RKO (cell line): ENCODE data around the gene MEX3B.
A peak's percentile ranks its signal among the peaks of the same experiment; 100 is the strongest.
"Not testable (repeated sequence)": the region's sequence is repeated elsewhere in the genome, so short reads cannot be mapped to it uniquely, and the experiment has no call there.

Experiments
- DNase-seq: peaks from one replicate; pipeline ENCODE4 v3.0.0-alpha.2; 2016; ENCODE audit warnings: low spot score

MEX3B gene

DNA sequence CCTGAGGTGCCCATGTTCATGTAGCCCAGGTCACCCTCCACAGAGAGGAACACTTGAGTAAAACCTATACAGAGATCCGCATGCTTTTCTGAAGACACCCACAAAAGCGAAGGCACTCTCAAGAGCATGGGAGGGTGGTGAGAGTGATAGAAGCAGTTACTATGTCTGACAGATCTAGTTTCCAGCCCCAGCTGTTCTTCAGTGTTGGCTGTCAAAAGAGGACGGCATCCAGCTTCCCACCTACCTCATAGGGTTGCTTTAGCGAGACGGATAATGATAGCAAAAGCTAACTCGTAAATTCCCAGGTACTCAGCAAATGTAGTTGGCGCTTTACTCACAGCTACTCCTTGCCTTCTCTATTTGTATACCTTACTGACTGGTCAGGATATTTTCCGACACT lies 3.0 kb upstream of the MEX3B start:
- no peak for DNase-seq

DNA sequence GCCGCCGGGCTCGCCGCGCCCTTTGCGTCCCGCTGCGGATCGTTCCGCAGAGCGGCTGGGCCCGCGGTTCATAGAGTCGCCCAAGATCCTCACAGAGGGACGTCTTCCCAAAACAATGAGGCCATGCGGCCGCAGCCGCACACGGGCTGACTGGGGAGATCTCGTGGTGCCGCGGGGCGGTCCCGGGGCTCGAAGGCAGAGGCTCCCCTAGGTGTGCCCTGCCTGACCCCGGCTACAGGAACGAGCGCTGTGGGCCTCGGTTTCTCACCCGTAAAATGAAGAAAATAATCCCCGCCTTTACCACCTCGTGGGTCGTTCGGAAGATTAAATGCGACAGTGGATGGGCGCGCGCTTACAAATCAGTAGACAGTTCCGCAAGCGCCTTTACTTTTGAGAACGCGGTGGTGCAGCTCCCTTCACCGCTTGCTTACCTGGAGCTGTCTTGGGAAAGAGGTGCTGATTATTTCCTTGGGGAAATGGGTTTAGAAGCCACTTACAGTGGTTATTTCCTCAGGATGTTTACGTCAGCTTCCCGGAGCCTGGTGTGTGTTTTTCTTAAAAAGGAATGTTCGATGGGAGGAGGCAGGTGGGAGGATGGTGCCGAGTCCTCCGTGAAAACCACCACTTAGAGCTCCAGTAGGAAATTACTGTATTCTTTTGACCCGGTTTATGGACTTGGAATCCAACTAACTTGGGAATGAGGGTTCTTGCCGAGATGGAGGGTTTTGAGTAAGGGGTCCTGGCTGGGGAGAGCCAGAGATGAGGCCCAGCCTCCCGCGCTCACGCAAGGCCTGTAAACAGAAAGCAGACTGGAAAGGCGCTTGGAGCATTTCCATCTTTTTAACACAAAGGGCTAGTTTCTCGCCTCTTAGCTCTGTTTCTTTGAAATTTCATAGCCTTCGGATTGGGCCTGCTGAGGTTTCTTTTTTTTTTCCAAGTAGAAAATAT lies 1.9 kb upstream of the MEX3B start:
- DNase-seq, result no peak

DNA sequence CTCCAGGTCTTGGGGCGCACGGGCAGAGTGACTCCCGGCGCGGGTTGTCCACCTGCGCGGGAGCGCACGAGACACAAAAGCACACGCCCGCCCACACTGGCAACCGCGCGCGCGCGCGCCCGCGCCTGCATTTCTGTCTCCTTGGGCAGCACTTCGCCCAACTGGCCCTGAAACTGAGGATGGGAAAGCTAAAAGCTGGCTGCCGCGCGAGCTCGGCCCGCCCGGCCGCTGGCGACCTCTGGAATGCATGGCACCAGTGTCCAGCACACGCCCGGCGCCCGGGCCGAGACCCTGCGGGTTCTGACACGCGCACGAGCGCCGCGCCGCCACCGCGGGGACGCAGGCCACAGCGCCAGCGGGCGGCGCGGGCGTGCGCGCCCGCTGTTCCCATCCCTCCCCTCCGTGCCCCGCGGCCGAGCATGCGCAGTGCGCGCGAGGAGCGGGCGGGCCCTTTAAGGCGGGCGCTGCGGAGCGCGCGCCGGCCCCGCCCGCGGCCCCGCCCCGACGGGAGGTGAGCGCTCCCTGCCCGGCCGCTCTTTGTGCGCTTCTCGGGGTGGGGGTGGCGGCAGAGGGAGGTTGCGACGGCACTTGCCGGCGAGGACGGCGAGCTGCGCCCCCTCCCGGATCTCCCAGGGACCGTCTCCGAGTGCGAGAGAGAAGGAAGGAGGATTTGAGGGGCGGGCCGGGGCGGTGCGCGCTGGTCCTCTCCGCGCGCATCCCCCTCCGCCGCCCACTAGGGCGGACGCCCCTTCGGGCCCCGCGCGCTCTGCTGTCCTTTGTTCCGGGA lies 1.0 kb upstream of the MEX3B start:
- peak; percentile 85 for DNase-seq

DNA sequence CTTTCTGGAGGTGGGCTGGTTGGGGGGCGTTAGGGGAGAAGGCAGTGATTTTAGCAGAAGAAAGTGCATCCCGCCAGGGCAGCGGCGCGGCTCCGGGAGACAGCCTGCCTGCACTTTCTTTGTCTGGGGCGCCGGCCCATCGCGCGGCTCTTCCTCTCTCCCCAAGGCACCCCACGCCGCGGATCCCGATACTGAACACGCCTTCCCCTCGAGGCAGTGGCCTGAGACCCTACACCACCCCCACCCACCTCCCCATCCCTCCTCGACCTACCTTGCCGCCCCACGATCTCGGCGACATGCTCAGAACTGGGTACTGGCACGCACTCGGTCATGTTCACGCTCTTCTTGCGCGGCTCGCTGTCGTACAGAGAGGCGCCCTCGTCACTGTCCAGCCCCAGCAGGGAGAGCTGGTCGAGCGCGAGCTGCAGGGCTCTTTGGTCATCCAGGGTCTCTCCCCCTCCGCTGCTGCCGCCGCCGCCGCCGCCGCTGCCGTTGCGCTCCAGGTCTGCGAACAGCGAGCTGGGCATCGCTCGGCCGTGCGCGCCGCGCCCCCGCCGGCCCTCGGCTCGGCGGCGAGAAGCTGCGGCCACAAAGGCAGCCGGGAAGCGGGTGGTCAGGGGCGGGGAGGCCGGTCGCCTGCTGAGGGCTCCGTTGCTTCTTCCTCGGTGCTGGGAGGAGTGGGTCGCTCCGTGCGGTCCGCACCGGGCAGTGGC lies 483 bp downstream of the MEX3B start:
- peak; percentile 40 for DNase-seq

DNA sequence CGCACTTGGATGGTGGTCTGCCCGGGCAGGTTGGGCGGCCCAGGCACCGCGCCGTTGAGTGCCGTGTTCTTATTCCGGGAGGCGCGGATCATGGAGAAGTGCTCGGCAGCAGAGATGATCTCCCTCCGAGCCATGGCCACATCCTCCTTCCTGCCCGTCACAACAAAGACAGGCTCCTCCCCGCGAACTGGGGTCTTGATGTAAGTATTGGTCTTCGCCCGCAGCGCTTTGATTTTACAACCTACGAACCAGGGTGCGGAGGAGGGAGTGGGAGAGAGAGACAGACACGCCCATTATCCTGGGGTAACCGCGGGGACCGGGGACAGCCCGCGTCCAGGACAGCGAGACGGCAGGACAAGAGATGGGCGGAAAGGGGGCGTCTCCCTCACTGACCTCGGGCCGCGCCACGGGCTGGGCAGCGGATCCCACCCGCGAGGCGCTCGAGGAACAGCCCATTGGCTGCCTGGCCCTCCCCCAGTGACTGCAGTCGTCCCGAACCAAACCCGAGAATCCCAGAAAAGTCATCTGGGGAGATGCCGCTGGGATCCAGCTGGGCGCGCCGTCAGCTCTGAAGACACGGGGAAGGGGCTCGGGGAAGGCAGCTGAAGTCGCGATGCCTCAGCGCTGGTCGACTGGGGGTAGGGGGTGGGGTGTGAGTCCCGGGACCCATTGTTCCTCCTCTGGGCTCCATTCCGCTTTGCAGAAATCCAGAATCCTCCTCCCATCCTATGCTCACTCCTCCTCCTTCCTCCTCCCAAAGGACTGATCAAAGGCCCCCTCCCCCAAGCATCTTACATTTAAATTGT lies 1.2 kb downstream of the MEX3B start:
- DNase-seq, result peak; percentile 9

DNA sequence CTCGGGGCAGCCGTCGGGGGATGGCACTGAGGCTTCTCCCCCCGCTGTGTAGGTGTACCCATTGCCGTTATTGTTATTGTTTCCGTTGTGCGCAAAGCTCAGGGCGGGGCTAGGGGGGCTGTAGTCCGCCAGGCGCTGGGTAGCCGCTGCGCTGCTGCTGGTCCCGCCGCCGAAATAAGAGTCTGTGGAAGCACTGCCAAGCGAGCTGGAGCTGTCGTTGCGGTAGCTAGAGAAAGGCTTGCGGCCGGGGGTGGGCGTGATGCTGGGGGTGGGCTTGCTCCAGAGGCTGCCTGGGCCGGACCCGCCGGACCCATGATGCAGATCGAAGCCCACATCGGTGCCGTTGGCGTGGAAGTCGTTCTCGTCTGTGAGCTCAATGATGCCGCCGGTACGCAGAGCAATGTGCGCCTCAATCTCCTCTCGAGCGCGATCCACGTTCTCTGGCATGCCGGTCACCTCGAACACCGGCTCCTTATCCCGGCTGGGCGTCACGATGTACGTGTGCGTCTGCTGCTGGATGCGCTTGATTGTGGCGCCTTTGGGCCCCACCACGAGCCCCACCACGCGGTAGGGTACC lies 1.9 kb downstream of the MEX3B start:
- DNase-seq, result no peak

DNA sequence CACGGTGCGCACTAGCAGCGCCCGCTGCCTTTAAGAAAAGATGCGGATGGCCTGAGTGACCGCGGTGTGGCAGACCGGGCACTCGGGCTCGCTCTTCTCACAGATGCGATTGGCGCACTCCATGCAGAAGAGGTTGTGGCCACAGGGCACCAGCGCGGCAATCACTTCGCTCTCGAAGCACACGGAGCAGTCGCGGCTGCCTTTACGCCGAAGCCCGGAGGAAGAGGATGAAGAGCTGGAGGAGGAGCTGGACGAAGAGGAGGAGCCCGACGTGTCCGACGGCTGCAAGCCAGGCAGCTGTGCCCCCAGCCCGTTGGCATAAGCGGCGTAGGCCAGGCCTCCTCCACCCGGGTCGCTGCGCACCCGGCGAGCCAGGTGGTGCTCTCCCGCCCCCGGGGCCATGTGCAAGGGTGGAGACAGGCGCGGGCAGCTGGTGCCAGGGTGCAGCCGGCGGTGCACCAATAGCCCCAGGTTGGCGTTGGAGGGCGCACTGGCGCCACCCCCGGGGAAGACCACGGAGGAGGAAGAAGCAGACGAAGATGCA lies 2.6 kb downstream of the MEX3B start:
- DNase-seq, result no peak

DNA sequence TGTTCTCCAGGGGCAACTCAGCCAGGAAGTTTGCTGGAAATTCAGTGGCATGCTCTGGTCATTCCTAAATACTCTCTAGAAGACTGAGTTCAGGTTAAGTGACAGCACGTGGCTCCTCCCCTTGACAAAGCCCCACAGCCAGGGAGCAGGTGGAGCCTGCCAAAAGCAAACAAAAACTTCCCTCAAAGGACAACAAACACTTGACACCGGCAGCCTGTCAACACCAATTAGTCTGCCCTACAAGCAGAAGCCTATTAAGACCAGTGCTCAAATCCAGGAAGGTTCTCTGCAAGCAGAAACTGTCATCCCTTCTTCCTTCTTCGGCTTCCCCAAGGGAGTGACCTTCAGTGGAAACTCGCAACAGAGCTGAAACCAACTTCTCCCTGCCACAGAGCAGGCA lies 5.0 kb downstream of the MEX3B start:
- no peak for DNase-seq

DNA sequence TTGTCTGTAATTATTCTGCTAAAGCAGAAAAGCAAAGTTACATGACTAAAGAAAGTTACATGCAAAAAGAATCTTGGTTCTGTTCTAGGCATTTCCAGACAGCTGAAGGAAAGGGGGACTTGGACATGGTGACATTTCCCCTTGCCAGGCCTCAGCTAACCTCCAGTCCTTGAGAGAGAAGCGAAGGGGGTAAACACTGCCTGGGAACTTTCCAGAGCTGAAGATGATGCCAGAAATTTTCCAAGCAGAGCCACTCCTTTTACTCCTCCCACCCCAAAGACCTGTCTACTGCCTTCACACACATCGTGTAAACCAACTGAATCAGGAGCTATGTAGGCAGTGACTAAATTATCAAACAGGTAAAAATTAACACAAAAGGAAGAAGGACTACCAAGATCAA lies 5.4 kb downstream of the MEX3B start:
- DNase-seq, result no peak

DNA sequence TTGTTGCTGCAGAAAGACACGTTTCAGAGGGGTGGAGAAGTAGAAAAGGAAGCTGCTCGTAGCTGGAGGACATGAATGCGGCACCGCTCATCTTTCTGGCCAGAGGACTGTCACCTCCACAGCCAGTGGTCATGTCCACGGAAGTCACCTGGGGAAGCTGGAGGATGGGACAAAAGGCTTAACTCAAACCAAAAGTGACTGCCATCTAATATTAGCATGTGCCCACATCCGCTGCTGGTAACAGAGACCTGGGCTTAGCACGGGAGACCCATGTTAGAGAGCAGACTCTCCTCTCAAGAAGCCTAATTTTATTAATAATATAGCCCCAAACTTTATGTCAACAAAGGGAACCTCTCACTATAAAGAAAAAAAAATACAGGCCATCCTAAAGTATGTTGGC lies 5.9 kb downstream of the MEX3B start:
- DNase-seq, result no peak

DNA sequence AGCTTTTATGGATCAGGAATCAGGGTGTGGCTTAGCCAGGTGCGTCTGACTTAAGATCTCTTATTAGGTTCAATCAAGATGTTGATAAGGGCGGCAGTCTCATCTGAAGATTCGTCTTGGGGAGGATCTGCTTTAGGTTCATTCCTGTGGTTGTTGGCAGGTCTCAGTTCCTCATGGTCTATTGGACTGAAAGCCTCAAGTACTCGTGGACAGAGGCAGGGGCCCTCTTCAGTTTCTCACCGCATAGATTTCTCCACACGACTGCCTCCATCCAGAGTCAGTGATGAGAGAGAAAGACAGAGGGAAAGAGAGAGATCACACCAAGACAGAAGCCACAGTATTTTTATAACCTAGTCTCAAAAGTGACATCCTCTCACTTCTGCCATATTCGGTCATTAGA lies 9.4 kb downstream of the MEX3B start:
- no peak for DNase-seq

DNA sequence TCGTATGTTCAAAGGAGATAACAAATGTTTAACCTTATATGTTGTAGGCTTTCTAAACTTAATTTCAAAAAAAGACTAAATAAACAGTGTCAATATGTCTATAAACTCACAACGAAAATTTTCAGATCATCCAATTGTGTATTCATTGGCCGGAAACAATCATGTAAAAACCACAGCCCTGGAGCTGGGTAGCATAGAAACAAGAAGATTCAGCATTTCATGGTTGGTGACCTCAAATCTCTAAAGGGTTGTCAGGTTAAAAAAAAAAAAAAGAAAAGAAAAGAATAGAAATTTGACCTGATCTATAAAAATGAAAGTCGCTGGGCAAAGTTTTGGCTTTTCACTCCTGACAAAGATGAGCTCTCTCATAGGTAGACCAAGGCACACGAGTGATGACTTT lies 13.9 kb downstream of the MEX3B start:
- DNase-seq, result no peak

DNA sequence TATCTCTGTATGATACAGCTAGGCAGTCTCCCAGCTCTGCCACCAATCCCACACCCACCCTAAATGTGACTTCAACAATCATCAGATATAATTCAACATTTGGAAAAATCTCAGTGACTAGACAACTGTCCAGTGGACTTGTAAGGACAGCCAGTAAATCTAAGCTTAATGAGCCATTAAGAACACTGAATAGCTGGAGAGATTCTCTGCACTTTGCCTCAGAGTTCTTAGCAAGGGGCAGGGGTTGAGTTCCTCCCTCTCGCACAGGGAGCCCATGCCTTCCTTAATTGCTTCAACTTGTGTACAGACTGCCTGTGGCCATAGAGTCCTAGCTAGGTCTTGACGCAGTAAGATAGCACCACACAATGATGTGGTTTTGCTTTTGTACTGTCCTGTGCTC lies 15.6 kb downstream of the MEX3B start:
- DNase-seq, result no peak

DNA sequence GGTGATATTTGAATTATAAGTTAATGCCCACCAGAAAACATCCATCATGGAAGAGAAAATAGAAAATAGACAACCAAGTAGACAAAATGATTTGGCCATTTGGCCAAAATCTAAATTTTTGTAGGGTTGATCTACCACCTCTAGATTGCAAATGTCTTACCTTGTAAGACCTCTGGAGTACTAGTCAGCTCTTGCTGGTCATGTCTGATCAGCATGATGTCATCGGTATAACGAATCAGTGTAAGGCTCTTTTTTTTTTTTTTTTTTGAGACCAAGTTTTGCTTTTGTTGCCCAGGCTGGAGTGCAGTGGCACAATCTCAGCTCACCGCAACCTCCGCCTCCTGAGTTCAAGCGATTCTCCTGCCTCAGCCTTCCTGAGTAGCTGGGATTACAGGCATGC lies 17.7 kb downstream of the MEX3B start:
- DNase-seq, result not testable (repeated sequence)

DNA sequence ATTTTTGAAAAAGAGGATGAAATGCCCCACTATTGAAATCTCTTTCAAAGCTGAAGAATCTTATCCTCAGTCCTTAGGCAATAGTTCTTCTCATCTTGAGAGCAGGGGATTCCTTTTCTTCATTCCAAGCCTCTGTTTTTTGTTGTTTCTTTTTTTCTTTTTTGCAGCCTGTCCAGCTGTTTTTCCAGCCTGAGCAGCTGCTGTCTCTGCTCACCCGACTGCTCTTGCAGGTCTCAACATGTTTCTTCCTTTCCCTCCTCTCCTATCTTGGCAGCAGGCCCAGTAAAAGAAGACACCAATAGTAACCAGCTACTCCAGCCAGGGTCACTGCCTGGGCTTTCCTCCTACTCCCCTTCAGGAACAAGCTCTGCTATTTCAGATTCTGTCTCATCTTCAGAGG lies 23.8 kb downstream of the MEX3B start:
- no peak for DNase-seq

DNA sequence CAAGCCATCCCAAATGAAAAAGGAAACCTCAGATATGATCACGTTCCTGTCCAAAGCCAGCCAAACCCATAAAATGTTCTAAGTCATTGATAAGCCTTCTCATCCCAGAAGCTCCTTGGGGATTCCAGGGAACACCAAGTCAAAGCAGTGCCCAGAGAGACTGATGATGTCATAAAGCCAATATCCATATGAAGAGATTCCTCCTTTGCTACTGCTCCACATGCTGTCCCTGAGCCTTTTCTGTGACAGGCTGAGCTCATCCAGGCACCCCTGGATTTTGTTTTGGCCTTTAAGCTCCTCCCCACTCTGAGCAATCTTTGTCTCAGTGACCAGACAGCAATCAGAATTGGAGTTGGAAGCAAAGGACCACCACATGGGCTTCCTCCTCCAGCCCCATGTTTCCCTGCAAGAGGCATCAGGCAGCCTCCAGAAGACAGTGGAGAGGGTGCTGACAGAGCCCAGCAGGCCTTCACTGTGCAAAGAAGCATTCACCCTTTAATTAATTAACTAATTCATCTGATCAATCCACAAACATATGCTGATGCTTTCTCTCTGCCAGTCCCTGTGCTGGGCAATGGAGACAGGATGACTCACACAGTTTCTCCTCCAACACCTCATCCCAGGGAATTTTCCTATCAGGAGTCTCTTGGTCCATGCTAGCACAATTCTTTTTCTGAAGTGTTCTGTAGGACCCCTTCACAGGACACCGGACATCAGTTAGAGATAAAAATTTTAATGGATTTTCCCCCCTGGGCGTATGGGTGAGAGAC lies 25.0 kb downstream of the MEX3B start:
- DNase-seq, result no peak

DNA sequence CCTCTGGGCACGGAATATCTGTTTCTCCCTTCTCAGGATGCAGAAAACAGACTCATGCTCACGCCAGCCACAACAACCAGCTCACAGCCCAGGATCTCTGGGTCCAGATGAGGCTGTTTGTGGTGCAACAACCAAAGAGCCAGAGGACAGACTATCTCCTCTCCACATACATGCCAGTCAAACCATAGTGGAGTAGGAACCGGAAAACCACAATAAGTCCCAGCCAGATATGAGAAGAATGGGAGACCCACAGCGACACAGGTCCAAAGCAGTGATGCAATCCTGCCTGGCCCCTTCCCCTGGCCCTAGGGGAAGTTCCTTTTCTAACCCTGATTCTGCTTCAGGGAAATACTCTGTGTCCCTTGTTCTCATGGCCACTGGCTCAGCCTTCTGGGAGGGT lies 27.6 kb downstream of the MEX3B start:
- no peak for DNase-seq

DNA sequence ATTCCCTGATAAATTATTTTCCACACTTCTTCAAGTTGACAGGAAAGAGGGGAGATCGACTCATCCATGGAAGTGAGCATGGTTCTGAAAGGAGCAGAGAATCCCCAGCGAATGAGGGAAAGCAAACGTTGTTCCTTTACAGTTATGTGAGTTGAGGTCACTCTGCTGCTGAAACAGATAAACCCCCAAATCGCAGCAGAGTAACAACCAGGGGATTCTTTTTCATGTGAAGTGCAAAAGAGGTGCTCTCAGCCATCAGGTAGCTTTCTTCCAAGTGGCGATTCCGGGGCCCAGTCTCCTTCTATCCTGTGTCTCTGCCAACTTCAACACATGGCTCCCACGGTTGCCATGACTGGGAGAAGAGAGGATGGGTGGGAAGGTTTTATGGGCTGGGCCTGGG lies 28.2 kb downstream of the MEX3B start:
- no peak for DNase-seq

DNA sequence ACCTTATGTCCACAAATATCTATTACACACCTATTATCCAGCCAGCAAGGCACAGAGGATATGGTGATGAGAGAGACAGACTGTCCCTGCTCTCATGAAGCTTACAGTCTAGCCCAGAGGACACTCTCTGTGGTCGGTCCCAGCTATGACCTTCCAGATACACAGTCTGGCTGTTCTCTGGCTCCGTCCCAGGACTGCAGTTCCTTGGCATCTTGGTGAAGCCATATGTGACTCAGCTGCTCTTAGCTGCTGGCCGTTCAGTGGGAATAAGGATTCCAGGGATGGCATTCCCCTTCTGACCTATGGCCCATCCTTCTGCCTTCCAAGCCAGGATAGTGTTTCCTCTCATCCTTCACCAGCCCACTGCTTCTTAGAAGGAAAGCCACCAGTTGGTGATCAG lies 30.8 kb downstream of the MEX3B start:
- no peak for DNase-seq

DNA sequence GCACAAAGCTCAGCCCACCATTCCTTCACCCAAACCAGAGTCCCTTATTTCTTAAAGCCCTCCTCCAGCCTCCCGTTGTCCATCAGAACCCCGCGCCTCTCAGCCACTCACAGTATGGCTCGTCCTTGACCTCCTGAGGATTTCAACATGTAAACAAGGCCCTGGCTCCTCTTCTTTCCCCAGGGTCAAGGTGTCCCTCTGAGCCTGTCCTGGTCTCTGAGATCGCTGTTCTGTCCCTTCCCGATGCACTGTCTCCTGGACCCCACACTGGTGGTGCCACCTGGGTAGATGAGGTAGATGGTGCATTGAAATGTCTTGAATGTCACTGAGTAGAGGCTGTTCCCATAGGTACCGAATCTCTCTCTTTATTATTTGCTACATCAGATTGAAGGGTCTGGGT lies 32.9 kb downstream of the MEX3B start:
- DNase-seq, result no peak
